GM19351 (cell line): Measurements from ENCODE around the gene ESPL1.
"Not testable (repeated sequence)": the region's sequence is repeated elsewhere in the genome, so short reads cannot be mapped to it uniquely, and the experiment has no call there.

Source experiments
- ATAC-seq: cut with Tn5 transposase; IDR thresholded peaks from one replicate; pipeline ENCODE4 v1.9.1; 2021; ENCODE audit warnings: mild to moderate bottlenecking, moderate library complexity; ENCODE audit not compliant: unreplicated experiment

The ESPL1 gene

GRCh38 chr12:53297106-53297505 lies 29.0 kb downstream of the ESPL1 start:
- ATAC-seq: not testable (repeated sequence)

- no peak for ATAC-seq
Measured at GRCh38 chr12:53298164-53298563, 30.1 kb downstream of the ESPL1 start.

- no peak for ATAC-seq
Measured at GRCh38 chr12:53299101-53299453, 31.0 kb downstream of the ESPL1 start.

- ATAC-seq: peak; percentile 76
Measured at GRCh38 chr12:53299454-53300180, 31.5 kb downstream of the ESPL1 start, which contains the start of gene MYG1. Gene MYG1, plus strand, starts transcription at chr12:53299695. Its CDS starts 43 bp downstream, at chr12:53299738.

- ATAC-seq: no peak
Measured at GRCh38 chr12:53300187-53300586, 32.1 kb downstream of the ESPL1 start.

- no peak for ATAC-seq
Measured at GRCh38 chr12:53302903-53303302, 34.8 kb downstream of the ESPL1 start.

GRCh38 chr12:53306826-53307225 lies 38.7 kb downstream of the ESPL1 start:
- ATAC-seq: no peak

- ATAC-seq: no peak
Measured at GRCh38 chr12:53308276-53308675, 40.2 kb downstream of the ESPL1 start.

GRCh38 chr12:53313996-53314395 lies 45.9 kb downstream of the ESPL1 start:
- no peak for ATAC-seq

- ATAC-seq: no peak
Measured at GRCh38 chr12:53320352-53321195, 52.5 kb downstream of the ESPL1 start.

- ATAC-seq: peak; percentile 31
Measured at GRCh38 chr12:53324113-53324778, 56.1 kb downstream of the ESPL1 start.

GRCh38 chr12:53324779-53325510 lies 56.8 kb downstream of the ESPL1 start:
- peak; percentile 54 for ATAC-seq

GRCh38 chr12:53325511-53326061 lies 57.5 kb downstream of the ESPL1 start:
- no peak for ATAC-seq

- ATAC-seq: no peak
Measured at GRCh38 chr12:53326460-53327185, 58.5 kb downstream of the ESPL1 start.

- no peak for ATAC-seq
Measured at GRCh38 chr12:53327435-53328042, 59.4 kb downstream of the ESPL1 start.

- ATAC-seq: no peak
Measured at GRCh38 chr12:53328043-53328435, 59.9 kb downstream of the ESPL1 start.

GRCh38 chr12:53330671-53331070 lies 62.6 kb downstream of the ESPL1 start:
- no peak for ATAC-seq

- not testable (repeated sequence) for ATAC-seq
Measured at GRCh38 chr12:53332339-53332738, 64.2 kb downstream of the ESPL1 start.

- no peak for ATAC-seq
Measured at GRCh38 chr12:53332744-53333143, 64.6 kb downstream of the ESPL1 start.
